Adrenal gland (tissue), 12 donors: Measurements from ENCODE around the gene CD164. TPM values are rescaled to one million over a fixed set of nuclear protein-coding genes. Genes with fewer than 3 reads are reported as not detected.
"Not testable (repeated sequence)": the region's sequence is repeated elsewhere in the genome, so short reads cannot be mapped to it uniquely, and the experiment has no call there.

Experiments
- DNase-seq, 7 donors: peaks; one replicate each; pipeline ENCODE4 v3.0.0-alpha.2; 2019 to 2020
- H3K27ac ChIP-seq, 5 donors: fragments of 200-600 bp; sonication (generic) in 4 of 5; 1 replicate in 3 of 5; 2 replicates in 2 of 5; pipeline versions ENCODE4 v1.5.1 to v1.8.0; 2016 to 2020; ENCODE audit warnings: mild to moderate bottlenecking in 1 of 5
- H3K27me3 ChIP-seq: fragments of 200-600 bp; 2 replicates; pipeline ENCODE4 v1.8.0; 2021
- H3K36me3 ChIP-seq, 2 donors: fragments of 200-600 bp; replicated peaks in 1 of 2; 1 replicate in 1 of 2; 2 replicates in 1 of 2; pipeline versions ENCODE4 v1.5.1 to v1.8.0; 2018 to 2022
- H3K4me1 ChIP-seq, 2 donors: fragments of 200-600 bp; replicated peaks in 1 of 2; 1 replicate in 1 of 2; 2 replicates in 1 of 2; pipeline versions ENCODE4 v1.5.1 to v1.8.0; 2018 to 2021
- H3K4me3 ChIP-seq, 4 donors: fragments of 200-600 bp; sonication (generic) in 3 of 4; one replicate each; pipeline ENCODE4 v1.5.1; 2016 to 2018
- H3K9me3 ChIP-seq, 3 donors: fragments of 200-600 bp; sonication (generic) in 1 of 3; replicated peaks in 1 of 3; 1 replicate in 2 of 3; 2 replicates in 1 of 3; pipeline versions ENCODE4 v1.5.1 to v1.8.0; 2016 to 2021
- CTCF ChIP-seq, 6 experiments: fragments of 450-650 bp in 4 of 6; fragments of 200-600 bp in 2 of 6; sonication (generic) in 1 of 6; IDR thresholded peaks; 1 replicate in 5 of 6; 2 replicates in 1 of 6; pipeline versions ENCODE4 v1.5.1 to v1.8.0; 2016 to 2021; ENCODE audit warnings: antibody characterized with exemption in 6 of 6, mild to moderate bottlenecking in 2 of 6, moderate library complexity in 1 of 6
- POLR2A ChIP-seq, 2 donors: fragments of 450-650 bp; IDR thresholded peaks; one replicate each; pipeline ENCODE4 v1.6.1; 2017; ENCODE audit warnings: antibody characterized with exemption in 2 of 2, mild to moderate bottlenecking in 2 of 2, moderate library complexity in 1 of 2
- WGBS, 4 donors: extraction: QIAGEN DNeasy Blood & Tissue Kit in 2 of 4; methylation state at CpG; one replicate each; pipeline versions ENCODE4 v1.1.5 to v1.1.7; 2013 to 2017; 5-methylcytosine and 5-hydroxymethylcytosine counted together
- intact Hi-C, 2 donors: fragments of 100-400 bp; cut with DNase I; formaldehyde crosslinking; loops; one replicate each; pipeline versions ENCODE4 v1.14.1 to v1.15.0; 2022 to 2023
- polyA plus RNA-seq, 3 donors: library from polyadenylated mRNA; stranded (reverse); fragments of 200-250 nt in 2 of 3; fragments of 350-450 nt in 1 of 3; fragmentation: Illumina TruSeq in 1 of 3; extraction: RNeasy Lipid Tissue Mini Kit (QIAGEN cat#74804) in 1 of 3; gene quantifications; one replicate each; pipeline ENCODE4 v1.2.3, GENCODE V29; 2013 to 2014
- total RNA-seq, 9 donors: library from RNA; depleted of rRNA in 4 of 9; stranded (reverse); fragments of >200 nt in 4 of 9; fragments of 120-200 nt in 1 of 9; fragmentation: NEBNext Ultra II Directional in 1 of 9; extraction: Animal tissue kit (Norgen Biotek cat#: 25700) in 1 of 9; gene quantifications; one replicate each; pipeline versions ENCODE4 v1.1.0 to v1.2.4, GENCODE V29; 2013 to 2023
- donor health status: healthy with polysubstance abuse.
- donor health status: Bipolar disorder and iron deficiency.
- donor health status: DM: yes; HTN: yes; CAD: no.
- donor health status: DM: no; HTN: no; CAD: no.
- donor health status: DM: no; HTN: no; CAD: no.
- donor health status: DM: yes; HTN: yes; CAD: no.

The CD164 gene
- total and polyA plus RNA-seq, 12 donors, result 89.3 to 358 (median 237) TPM

- no peaks in the 10 kb centered on the region for H3K9me3 ChIP-seq
- H3K27ac ChIP-seq, result peak overlapping the region in 1 of 5 donors; percentile 10
- no peak for TF ChIP-seq POLR2A (IDR thresholded peaks at IDR 0.05)
- TF ChIP-seq CTCF (IDR thresholded peaks at IDR 0.05), result no peak
- intact Hi-C loops, result no loop called here
- DNase-seq, result no peak
- H3K27me3 ChIP-seq, result no peaks in the 10 kb centered on the region
- peaks cover 6 to 34% of the 10 kb centered on the region in 2 donors for H3K4me1 ChIP-seq
- H3K4me3 ChIP-seq, result no peak overlapping the region
- WGBS, 4 donors, result 29 to 40% (median 34%) methylated on average over 2 of the region's 2 CpGs
- peaks cover 0 to 71% of the 10 kb centered on the region in 2 donors for H3K36me3 ChIP-seq
Measured at GRCh38 chr6:109372130-109372529, 10.1 kb downstream of the CD164 start.

GRCh38 chr6:109370792-109371191, 11.5 kb downstream of the CD164 start:
- no peaks in the 10 kb centered on the region for H3K9me3 ChIP-seq
- peaks cover 6 to 29% of the 10 kb centered on the region in 2 donors for H3K4me1 ChIP-seq
- H3K27me3 ChIP-seq, result no peaks in the 10 kb centered on the region
- no peak for DNase-seq
- H3K27ac ChIP-seq, result no peak overlapping the region
- H3K4me3 ChIP-seq, result no peak overlapping the region
- WGBS, 4 donors, result 59 to 82% (median 68%) methylated on average over 3 of the region's 3 CpGs
- intact Hi-C loops, result no loop called here
- peaks cover 0 to 64% of the 10 kb centered on the region in 2 donors for H3K36me3 ChIP-seq
- TF ChIP-seq CTCF (IDR thresholded peaks at IDR 0.05), result no peak
- TF ChIP-seq POLR2A (IDR thresholded peaks at IDR 0.05), result no peak

DNA sequence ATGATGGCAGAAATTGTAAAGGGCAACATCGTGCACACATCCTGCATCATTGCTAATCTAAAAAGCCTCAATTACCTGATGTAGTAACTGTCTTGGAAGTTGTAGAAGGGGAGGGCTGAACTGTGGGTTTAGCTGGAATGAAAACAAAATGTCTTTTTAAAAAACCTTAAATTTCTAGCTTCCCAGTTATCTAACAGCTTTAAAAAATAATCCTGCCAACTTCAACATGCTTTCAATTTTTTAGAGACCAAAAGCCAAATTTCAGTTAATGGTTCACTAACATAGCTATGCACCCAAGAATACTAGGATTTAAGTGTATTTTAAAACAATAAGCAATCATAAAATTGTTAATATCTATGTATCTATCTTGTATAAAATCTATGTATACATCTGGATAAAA, 11.9 kb downstream of the CD164 start:
- Histone ChIP-seq H3K4me3 (no peak overlapping the region), H3K27me3 (no peaks in the 10 kb centered on the region), H3K36me3 (peaks cover 0 to 62% of the 10 kb centered on the region in 2 donors), H3K4me1 (peaks cover 6 to 29% of the 10 kb centered on the region in 2 donors), H3K9me3 (no peaks in the 10 kb centered on the region), H3K27ac (no peak overlapping the region)
- intact Hi-C loops, result no loop called here
- DNase-seq, result no peak
- TF ChIP-seq POLR2A (IDR thresholded peaks at IDR 0.05) (no peak), CTCF (IDR thresholded peaks at IDR 0.05) (no peak)
- 70 to 82% (median 70%) methylated on average over 1 of the region's 1 CpG for WGBS, 4 donors

- no peak overlapping the region for H3K27ac ChIP-seq
- no peaks in the 10 kb centered on the region for H3K9me3 ChIP-seq
- no peaks in the 10 kb centered on the region for H3K27me3 ChIP-seq
- 86 to 92% (median 87%) methylated on average over 4 of the region's 4 CpGs for WGBS, 4 donors
- TF ChIP-seq CTCF (IDR thresholded peaks at IDR 0.05) (no peak), POLR2A (IDR thresholded peaks at IDR 0.05) (no peak)
- intact Hi-C loops, result no loop called here
- H3K4me1 ChIP-seq, result peaks cover 6 to 29% of the 10 kb centered on the region in 2 donors
- DNase-seq, result no peak
- peaks cover 0 to 56% of the 10 kb centered on the region in 2 donors for H3K36me3 ChIP-seq
- H3K4me3 ChIP-seq, result no peak overlapping the region
Measured at GRCh38 chr6:109369728-109370127, 12.5 kb downstream of the CD164 start.

- 92 to 98% (median 96%) methylated on average over 4 to 5 of the region's 5 CpGs for WGBS, 4 donors
- H3K4me1 ChIP-seq, DNase-seq, H3K27ac ChIP-seq, H3K9me3 ChIP-seq, intact Hi-C loops, H3K27me3 ChIP-seq, H3K4me3 ChIP-seq: not testable (repeated sequence)
- peaks cover 0 to 44% of the 10 kb centered on the region in 2 donors for H3K36me3 ChIP-seq
Measured at GRCh38 chr6:109364382-109365078, 17.7 kb downstream of the CD164 start.
